GM21723 (cell line): ENCODE data around the gene DSN1.
A peak's percentile ranks its signal among the peaks of the same experiment; 100 is the strongest.

Experiments used
- ATAC-seq: cut with Tn5 transposase; IDR thresholded peaks from one replicate; pipeline ENCODE4 v1.9.1; 2021; ENCODE audit warnings: mild to moderate bottlenecking, moderate library complexity; ENCODE audit not compliant: unreplicated experiment

The DSN1 gene

DNA sequence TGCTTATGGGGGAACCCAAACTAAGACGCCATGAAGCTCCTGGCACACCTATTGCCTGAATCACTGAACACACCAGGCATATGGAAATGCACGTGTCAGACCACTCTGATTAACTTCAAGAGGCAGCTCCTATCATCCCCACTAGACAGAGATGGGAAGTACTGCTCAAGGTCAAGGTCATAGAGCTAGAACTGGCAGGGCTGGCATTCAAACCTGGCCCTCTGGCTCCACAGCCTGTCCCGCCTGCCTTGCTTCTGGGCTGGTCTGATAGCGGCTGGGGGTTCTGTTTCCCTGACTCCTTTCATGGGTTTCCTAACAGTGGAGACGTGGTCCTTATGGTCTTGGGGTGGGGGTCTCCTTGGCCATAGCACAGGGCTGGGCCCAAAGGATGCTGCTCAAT, 22.6 kb upstream of the DSN1 start:
- no peak for ATAC-seq

GRCh38 chr20:36795691-36796090, 22.1 kb upstream of the DSN1 start:
- no peak for ATAC-seq

DNA sequence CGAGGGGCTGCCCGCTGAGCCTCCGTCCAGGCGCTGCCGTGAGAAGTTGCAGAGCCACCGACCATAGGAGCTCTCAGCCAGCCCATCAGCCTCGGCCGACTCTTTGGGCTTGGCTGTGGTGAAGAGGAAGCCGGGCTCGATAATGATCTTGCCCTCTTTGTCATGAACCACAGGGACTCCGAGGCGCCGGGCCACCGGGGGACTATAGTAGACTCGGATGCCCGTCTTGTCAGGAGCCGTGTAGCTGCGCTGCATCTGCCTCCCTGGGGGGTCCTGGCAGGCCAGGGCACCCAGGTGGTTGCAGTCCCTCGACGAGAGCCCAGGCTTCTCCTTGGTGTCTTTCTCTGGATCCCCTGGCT, 20.5 kb upstream of the DSN1 start:
- no peak for ATAC-seq

GRCh38 chr20:36793294-36794115, 19.9 kb upstream of the DSN1 start:
- ATAC-seq = no peak

GRCh38 chr20:36792422-36792821, 18.9 kb upstream of the DSN1 start:
- no peak for ATAC-seq

DNA sequence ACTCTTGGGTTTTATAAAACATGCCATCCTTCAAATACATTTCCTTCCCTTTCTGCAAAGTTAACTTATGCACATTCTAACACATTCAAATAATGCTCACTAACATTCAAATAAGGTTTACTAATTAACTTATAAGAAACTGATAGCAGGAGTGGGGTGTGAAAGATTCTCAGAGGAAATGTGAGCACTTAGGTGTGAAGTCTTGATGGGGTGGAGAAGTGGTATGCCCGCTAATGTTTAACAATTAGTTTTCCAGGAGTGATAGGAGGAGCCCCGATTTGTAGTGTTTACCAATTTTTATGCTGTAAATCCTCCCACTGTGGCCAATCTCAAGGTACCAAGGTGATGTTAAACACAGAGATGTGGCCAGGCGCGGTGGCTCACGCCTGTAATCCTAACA, 18.3 kb upstream of the DSN1 start:
- no peak for ATAC-seq

GRCh38 chr20:36786663-36787062, 13.1 kb upstream of the DSN1 start:
- no peak for ATAC-seq

DNA sequence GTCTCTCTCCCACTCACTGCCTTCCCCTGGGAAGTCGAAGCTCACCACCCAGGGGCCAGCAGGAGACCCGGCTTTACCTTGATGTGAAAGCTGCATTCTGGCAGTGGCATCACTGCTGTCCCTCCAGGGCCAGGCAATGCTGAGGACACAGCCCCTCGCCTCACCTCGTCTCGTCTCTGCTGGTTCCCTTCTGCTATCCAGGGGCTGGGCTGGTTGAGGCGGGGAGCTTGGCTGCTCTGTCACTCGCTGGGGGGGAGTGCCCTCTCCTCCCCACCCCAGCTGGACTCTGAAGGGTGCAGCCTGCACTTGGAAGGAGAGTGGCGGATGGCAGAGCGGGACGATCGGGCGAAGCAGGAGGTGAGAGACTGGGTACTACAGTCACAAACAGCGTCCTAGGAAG, 12.7 kb upstream of the DSN1 start:
- ATAC-seq = no peak

GRCh38 chr20:36785308-36785707, 11.7 kb upstream of the DSN1 start:
- no peak for ATAC-seq

DNA sequence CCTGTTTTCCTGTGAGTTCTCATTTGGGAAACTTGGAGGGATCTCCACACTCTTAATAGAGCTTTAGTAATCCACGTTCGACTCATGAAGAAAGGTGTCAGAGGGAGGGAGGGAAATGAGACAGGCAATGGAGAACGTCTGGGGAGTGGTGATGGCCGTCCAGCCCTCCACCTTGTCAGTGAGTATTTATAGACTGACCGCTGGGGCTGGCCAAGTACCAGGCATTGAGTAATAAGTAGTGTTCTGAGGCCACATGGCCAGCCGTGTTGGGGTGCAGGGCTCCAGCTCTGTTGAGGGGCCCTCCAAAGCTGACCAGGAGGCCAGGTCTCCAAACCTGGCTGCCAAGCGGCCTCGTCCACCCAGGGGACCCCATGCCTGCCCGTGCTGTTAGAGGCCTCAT, 11.3 kb upstream of the DSN1 start:
- ATAC-seq = no peak

DNA sequence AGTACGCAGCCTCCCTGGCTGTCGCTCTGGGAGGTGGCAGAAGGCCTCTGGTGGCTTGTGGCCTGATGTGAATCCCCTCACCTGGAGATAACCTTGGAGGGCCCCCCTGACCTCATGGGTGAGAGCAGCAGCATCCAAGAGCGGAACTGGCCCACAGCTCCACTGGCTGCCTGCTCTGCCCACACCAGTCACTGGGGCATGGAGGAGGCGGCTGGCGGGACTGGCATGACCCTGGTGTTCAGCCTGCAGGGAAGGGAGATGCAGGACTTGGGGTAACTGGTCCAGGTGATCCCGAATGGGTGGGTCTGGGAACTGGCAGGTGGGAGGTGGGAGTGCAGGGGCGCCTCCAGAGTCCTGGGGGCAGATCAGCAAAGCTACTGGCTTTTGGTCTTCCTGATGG, 10.6 kb upstream of the DSN1 start:
- no peak for ATAC-seq

DNA sequence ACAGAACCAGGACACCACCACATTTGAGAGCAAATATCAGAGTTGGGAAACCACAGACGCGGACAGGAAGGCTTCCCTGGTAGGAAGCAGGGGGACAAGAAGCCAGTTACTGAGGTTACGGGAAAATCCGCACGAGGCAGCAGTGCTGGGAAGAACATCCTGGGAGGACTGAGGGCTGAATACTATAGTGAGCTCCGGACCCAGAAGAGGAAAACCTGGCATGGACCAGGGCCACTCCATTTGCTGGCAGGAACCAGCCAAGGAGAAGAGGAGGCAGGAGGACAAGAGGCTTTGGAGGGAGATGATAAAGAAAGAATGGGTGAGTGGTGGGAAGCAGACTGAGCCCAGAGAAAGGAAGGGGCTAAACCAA, 6.1 kb upstream of the DSN1 start:
- ATAC-seq = no peak

- ATAC-seq = no peak
Observed at GRCh38 chr20:36778831-36779655, 5.5 kb upstream of the DSN1 start.

GRCh38 chr20:36777576-36777975, 4.0 kb upstream of the DSN1 start:
- ATAC-seq = no peak

- no peak for ATAC-seq
Observed at GRCh38 chr20:36777167-36777566, 3.6 kb upstream of the DSN1 start.

DNA sequence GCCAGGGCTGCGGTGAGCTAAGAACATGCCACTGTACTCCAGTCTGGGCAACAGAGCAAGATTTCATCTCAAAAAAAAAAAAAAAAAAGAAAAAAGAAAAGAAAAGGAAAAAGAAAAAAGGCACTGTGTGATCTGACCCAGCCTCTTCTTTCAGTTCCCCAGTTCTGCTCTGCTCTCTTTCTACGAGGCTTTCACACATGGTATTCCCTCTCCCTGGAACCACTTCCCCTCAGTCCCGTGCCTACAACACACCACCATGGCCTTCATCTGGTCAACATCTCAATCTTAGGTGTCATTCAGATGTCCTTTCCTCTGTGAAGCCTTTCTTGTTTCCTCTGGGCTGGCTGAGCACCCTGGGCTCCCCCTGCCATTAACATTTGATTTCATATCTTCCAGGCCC, 2.3 kb upstream of the DSN1 start:
- ATAC-seq = no peak

GRCh38 chr20:36775196-36775595, 1.6 kb upstream of the DSN1 start:
- ATAC-seq = no peak

GRCh38 chr20:36773107-36773596, 411 bp downstream of the DSN1 start:
- ATAC-seq = peak; percentile 24

DNA sequence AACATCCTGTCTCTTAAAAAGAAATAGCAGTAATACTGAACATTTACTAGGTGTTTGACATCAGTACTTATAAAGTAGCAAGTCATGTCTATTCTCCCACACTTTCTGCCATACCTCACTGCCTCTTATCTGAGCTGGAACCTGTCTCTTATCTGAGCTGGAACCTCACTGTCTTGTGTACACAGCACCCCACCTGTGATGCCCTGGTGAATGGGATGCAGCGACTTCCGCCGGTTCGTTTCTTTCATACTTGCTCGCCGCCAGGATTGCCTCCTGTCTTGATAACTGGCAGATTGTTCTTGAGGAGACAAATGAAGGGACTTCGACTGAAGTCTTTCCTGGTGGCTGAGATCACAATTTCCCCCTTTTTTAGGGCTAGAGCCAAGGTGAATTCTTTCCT, 2.9 kb downstream of the DSN1 start:
- ATAC-seq = no peak

GRCh38 chr20:36768768-36769430, 4.7 kb downstream of the DSN1 start:
- ATAC-seq = no peak

DNA sequence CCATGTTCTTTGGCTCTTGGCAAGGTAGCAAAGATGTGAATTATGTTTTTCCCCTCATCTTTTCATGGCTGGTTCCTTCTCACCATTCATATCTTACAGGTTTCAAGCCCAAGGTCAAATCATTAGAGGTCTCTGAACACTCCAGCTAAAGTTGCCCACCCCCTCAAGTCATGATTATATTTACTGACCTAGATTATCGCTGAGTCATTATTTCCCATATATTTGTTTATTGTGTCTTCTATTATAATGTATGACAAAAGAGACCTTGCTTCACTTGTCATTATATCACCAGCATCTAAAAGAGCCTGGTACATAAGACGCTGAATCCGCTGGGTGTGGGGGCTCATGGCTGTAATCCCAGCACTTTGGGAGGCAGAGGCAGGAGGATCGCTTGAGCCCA, 12.4 kb downstream of the DSN1 start:
- no peak for ATAC-seq

DNA sequence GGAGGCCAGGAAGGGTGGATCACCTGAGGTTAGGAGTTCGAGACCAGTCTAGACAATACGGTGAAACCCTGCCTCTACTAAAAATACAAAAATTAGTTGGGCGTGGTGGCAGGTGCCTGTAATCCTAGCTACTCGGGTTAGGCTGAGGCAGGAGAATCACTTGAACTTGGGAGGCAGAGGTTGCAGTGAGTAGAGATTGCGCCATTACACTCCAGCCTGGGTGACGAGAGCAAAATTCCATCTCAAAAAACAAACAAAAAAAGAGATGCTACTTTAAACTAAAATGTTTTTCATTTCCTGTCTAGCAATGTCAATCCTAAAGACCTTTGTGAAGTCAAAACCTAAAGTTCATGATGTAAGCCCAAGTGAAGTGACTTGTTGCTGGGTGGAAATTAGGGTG, 12.9 kb downstream of the DSN1 start:
- no peak for ATAC-seq
